Gastrocnemius medialis (tissue), 4 donors: ENCODE measurements around the gene ALK.

Experiments used
- CTCF ChIP-seq, 5 experiments: fragments of 450-650 bp in 3 of 5; fragments of 200-600 bp in 2 of 5; sonication (generic) in 2 of 5; IDR thresholded peaks in 4 of 5; conservative IDR thresholded peaks in 1 of 5; 1 replicate in 4 of 5; 2 replicates in 1 of 5; pipeline ENCODE4 v1.5.1; 2016 to 2019; ENCODE audit warnings: antibody characterized with exemption in 5 of 5, mild to moderate bottlenecking in 3 of 5, moderate library complexity in 3 of 5
- POLR2A ChIP-seq, 2 donors: fragments of 450-650 bp; IDR thresholded peaks; one replicate each; pipeline ENCODE4 v1.6.1; 2017; ENCODE audit warnings: antibody characterized with exemption in 2 of 2, mild to moderate bottlenecking in 2 of 2, moderate library complexity in 2 of 2

GRCh38 chr2:29601872-29602271, 319.5 kb downstream of the ALK start:
- TF ChIP-seq POLR2A (IDR thresholded peaks at IDR 0.05) (no peak), CTCF (IDR thresholded peaks at IDR 0.05 in 4 of 5, conservative IDR thresholded peaks at IDR 0.05 in 1 of 5) (no peak)
